Left lobe of liver (tissue), 2 donors: ENCODE results near the gene SLC34A3. TPM values are rescaled to one million over a fixed set of nuclear protein-coding genes. Genes with fewer than 3 reads are reported as not detected.

ENCODE experiments used
- ATAC-seq: fragments of 200-7000 bp; cut with Tn5 transposase; one replicate; pipeline ENCODE4 v1.9.1; 2020; ENCODE audit warnings: mild to moderate bottlenecking, moderate library complexity
- DNase-seq: peaks from one replicate; pipeline ENCODE4 v3.0.0-alpha.2; 2020; ENCODE audit warnings: low spot score
- total RNA-seq: library from RNA; stranded (reverse); gene quantifications from one replicate; pipeline ENCODE4 v1.2.1, GENCODE V29; 2021
- donor health status: DM: no; HTN: no; CAD: no; lungs with moderate emphysema.
- donor health status: DM: no; HTN: yes; CAD: no.

The SLC34A3 gene
- total RNA-seq, 1 donor from 2014 or later, result not detected

DNA sequence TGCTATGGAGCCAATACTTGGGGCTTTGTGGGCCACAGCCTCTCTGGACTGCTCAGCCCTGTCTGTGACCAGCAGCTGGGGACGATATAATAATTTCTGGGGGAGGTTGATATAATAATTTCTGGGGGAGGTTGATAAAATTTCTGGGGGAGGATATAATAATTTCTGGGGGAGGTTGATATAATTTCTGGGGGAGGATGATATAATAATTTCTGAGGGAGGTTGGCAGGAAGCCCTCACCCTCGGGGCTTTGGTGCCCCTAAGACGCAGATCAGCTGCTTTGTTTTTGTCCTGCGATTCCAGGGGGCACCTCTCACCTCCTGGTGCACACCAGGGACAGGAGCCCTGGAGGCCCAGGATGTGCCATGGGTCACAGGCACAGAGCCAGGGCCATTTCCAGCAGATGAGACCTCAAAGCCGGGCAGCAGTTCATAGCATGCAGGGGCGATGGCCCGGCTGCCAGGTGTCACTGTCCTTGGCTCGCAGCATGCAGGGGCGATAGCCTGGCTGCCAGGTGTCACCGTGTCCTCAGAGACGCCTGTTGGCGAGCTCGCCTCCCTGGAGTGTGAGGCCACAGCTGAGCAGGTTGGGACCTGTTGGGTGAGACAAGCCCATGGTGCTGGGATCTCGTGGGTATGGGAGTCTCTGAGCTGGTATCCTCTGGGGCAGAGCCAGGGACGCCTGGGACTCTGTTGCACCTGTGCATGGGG is 43.1 kb downstream of the SLC34A3 start:
- DNase-seq (no peak), ATAC-seq (peak; percentile 5)

DNA sequence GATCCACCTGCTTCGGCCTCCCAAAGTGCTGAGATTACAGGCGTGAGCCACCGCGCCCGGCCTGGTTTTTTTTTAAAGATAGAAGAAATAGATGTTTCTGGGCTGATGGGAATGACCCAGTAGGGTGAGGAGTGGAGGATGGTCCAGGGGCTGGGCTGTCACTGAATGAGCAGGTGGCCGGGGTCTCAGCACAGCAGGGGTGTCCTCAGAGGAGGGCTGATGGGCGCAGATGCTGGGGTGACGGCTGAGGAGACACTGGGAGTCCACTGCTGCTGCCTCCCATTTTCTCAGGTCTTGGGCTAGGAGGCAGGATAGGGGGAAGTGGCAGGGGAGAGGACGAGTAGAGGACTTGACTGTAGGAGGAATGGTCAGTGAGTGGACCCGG is 44.5 kb downstream of the SLC34A3 start:
- ATAC-seq (no peak), DNase-seq (no peak)

DNA sequence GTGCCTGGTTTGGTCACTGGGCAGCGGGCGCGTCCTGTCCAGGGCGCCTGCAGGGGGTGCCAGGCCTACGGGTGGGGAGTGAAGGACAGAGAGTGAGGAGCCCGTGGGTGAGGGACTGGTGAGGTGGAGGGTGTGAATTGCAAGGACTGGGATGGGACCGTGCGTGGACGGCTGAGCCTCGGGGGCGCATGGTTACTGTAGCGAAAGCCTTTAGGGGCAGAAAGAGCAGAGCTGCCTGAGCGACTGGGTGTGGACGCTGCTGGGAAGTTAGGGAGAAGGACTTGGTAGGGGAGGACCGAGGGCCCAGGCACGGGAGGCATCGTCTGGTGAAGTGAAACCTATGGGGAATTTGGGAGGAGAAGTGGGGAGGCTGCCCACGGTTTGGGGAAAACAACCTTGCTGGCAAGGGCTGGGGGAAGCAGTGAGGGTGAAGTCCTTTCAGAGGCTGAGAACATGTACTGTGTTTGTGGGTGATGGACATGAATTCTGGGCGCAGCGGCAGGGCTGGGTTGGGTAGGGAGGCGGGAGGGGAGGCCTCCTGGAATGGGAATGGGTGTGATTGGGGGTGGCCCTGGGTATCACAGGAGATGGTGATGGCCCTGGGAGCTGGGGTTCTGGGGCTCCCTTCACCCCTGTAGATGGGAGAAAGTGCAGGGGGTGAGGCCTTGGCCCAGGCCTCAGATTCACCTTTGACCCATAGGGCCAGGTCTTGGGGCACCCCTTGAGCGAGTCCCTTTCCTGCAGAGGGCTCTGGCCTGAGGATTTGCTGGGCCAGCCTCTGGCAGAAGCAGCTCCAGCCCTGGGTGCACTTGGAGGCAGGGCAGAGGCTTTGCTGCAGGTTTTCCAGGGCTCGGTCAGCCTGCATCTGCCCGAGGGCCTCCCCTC is 45.1 kb downstream of the SLC34A3 start:
- ATAC-seq (no peak), DNase-seq (no peak)

DNA sequence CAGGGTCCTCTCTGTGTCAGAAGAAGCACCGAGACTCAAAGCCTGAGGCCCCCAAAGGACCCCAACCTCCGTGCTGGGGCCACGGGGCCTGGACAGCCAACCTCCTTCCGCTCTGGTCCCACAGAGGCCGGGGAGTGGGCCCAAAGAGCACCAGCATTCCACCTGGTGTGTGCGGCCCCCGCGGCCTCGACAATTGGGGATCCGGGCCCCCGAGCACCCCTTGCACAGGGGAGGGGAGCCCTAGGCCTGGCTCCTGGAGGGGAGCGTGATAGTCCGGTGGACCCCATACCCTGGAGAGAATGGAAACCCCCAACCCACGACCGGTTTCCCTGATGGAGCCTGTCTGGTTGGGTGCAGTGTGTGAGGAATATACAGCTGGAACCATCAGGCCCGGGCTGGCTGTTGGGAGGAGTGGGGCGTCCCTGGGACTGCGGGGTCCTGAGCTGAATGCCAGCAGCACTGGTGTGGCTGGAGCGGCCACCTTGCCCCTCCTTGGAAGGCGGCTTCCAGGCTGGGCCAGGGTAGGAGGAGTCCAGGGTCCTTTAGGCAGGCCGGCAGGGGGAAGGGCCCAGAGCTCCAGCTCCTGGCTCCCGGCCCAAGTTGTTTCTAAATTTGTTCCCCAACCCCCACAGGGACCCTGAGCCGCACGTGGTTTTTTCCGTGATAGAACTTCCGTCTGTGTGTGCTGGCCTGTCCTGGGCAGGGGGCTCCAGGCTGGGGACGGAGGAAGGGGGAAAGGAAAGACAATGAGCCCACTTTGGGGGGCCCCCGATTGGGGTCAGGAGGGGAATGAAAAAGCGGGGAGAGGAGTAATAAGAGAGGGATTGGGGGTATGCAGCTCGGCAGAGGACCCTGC is 46.0 kb downstream of the SLC34A3 start:
- DNase-seq (peak; percentile 65), ATAC-seq (peak; percentile 44)

DNA sequence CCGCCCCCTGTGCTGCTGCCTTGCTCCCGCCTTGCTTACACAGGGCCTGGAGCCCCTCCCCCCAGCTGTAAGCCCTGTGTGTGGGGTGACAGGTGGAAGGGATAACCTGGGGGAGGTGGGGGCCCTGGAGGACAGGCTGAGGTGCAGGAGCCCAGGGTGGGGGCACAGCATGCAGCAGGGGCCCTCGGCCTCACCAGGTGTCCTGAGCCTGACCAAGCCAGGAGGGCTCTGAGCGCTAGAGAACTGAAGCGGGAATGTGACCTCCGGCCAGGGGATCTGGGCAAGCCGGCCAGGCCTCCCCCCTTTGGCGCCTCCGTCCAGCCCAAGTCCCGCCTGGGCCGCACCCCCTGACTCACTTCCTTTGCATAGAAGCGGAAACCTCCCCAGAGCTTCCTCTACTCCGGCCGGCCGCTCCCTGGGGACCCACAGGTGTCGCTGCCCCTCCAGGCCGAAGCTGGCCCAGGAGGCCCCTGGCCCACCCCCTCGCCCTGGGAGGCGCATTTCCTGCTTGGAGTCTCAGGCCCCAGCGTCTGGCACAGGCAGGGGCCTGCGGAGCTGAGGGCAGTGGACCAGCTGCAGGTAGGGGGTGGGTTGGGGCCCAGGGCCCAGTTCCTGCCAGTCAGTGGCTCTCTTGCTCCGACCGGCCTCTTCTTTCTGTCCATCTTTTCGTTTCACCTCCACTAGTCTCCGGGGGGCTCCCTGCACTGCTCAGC is 46.8 kb downstream of the SLC34A3 start, which contains the start of gene TOR4A:
Gene TOR4A, plus strand, starts transcription at position 398 of the 713 bp plus-strand sequence. CDS start 964 bp downstream, outside the sequence.
- ATAC-seq (peak; percentile 66), DNase-seq (peak; percentile 73)

DNA sequence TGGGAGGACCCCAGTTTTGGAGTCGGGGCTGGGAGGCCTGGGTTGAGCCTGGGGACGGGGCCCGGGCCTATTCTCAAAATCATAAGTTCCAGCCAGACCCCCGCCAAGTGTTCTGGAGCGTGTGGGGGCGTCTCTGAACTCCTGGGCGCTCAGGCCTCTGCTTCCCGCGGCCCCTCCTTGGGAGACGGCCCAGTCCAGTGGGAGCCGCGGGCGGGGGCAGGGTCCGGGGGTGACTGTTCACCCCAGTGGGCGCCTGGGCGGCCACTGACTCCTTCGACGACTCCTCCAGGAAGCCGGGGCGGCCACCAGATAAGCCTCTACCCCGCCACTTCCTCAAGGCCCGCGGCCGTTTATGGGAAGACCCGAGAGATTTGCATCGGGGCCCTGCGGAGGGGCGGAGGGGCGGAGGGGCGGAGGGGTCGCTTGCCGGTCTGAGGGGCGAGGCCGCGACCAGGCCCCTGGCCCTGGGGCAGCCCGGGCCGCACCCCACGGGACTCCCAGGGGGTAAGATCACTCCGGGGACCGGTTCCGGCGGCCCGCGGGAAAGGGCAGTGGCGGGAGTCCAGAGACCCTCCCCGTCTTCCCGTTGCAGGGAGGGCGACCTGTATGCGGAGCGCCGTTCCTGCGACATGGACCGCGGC is 47.5 kb downstream of the SLC34A3 start:
- ATAC-seq (peak; percentile 16), DNase-seq (peak; percentile 50)

DNA sequence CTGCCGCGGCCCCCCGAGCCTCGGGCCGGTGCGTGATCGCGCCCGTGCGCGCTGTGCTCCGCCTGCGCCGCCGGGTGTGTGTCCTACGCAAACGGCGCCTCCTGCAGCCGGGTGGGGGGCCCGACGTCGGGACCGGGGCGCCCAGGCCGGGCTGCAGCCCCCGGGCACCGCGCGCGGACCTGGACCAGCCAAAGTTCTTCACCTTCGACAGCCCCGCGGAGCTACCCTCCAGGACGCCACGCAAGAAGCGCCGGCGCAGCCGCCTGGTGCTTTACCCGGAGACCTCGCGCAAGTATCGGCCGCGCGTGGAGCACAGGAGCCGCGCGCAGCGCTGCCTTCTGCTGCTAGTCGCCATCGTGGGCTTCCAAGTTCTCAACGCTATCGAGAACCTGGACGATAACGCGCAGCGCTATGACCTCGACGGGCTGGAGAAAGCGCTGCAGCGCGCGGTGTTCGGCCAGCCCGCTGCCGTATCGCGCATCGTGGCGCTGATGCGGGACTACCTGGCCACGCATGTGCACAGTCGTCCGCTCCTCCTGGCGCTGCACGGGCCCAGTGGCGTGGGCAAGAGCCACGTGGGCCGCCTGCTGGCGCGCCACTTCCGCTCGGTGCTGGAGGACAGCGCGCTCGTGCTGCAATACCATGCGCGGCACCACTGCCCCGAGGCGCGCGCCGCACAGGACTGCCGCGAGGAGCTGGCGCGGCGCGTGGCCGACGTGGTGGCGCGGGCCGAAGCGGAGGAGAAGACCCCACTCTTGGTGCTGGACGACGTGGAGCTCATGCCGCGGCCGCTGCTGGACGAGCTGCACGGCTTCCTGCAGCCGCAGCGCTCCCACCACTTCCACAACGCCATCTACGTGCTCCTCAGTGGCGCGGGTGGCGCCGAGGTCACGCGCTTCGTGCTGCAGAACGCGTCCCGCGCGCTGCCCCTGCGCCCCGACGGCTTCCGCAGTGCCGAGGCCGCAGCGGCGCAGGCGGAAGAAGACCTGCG is 48.3 kb downstream of the SLC34A3 start:
- ATAC-seq, result no peak
- DNase-seq, result peak; percentile 47

DNA sequence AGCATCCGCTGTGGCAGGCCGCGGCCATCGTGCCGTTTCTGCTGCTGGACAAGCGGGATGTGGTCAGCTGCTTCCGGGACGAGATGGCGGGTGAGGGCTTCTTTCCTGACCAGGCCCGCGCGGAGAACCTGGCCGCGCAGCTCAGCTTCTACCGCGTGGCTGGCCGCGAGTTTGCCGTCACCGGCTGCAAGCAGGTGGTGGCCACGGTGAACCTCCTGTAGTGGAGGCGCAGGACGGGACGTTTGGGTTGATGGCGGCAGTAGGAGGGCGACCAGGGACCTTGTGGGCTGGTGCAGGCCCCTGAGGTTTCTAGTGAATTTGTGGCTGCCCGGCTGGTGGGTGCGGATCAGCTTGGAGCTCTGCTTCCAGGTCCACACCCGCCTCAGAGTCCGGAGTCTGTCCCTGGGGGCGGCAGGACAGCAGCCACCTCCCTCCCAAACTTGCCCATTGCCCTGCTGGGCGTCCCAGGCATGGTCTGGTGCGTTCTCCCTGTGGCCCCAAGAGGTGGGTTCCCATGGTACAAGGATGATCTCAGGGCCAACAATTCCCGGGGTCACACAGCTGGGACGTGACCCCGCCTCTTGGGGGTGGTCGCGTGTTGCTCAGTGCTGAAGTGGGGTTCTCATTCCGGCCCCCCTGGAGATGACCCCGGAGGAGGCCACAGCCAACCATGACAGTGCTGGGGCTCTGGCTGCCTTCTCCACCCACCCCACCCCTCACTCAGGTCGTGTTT is 49.2 kb downstream of the SLC34A3 start:
- DNase-seq (no peak), ATAC-seq (no peak)

DNA sequence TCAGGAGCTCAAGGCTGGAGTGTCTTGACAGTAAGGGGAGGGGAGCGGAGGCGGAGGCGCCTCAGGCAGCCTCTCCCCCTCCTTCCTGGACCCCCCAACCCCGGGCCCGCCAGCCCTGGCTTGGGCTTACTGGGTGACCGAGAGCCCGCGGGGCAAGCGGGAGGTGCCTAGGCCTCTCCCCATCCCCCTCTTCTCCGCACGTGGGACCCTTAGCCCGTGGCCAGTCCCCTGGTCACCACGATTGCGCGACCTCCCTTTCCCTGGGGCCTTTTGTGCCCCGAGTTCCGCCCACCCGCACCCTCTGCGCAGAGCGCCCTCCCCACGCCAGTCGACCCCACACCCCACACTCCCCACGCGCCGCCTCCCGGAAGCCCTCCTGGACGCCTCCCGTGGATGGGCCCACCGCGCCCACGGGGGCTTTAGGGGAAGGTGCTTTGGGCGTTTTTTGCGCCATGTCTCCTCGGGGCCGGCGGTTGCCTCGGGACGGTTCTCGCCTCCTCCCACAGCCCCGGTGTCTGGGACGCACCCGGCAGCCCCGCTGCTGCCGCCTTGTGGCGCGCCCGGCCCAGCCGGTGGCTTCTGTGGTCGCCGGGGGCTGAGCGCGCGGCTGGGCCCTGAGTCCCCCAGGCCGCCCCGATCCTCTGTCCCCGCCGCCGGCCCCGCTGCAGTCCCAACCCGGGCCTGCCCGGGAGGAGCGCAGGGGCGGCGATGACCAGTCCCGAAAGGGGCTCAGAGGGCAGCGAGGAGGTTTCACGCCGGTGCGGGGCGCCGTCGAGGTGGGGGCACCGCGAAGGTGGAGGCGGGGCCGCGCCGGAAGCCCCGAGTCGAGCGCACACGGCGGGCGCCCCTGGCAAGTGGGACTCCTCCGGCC is 50.0 kb downstream of the SLC34A3 start:
- ATAC-seq (no peak), DNase-seq (no peak)

DNA sequence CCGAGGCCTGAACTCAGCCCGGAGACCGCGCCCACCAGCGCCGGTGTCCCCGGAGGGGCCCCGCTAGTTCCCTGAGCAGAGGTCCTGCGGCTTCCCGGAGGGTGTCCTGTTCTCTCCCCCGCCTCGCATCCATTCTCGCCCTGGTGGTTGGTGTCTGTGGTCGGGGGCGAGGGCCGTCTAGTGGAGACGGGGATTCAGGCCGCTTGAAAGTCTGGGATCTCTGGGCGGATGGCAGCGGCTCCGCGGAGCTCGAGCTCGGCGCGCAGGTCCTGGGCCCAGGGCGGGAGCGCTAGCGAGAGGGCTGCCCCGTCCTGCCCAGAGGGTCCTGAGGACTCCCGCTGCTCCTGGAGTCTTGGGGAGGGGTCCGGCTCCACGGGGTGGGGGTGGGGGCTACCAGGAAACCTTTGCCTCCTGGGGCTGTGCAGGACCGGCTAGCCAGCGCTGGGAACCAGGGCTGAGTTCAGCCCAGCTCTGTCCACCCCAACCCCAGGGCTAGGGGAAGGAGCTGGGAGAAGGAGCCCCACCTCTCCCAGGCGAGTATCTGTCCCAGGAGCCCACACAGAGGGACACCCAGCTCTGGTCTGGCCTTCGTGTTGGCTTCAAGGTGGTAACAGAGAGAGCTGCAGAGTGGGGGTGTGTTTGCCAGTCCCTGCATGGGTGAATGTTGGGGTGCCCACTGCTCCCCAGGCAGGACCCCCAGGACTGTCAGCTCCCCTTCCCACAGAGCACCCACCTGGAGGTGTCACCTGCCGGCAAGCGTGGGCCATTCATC is 50.8 kb downstream of the SLC34A3 start:
- no peak for ATAC-seq

More for the DNA sequence above, 50.8 kb downstream of the SLC34A3 start:
- no peak for DNase-seq

Other genes with a start within 250 kb of the SLC34A3 start
- gene LCNL1, start 247.9 kb upstream of the SLC34A3 start, total RNA-seq, result not detected
- 27.3 TPM for gene PAXX, start 238.5 kb upstream of the SLC34A3 start, total RNA-seq
- gene CLIC3, start 234.3 kb upstream of the SLC34A3 start, total RNA-seq, result not detected
- gene ABCA2, start 202.7 kb upstream of the SLC34A3 start, total RNA-seq, result 61.2 TPM
- 0.08 TPM for gene FUT7, start 198.8 kb upstream of the SLC34A3 start, total RNA-seq
- gene NPDC1, start 184.7 kb upstream of the SLC34A3 start, total RNA-seq, result 16.6 TPM
- 1.7 TPM for gene ENTPD2, start 176.8 kb upstream of the SLC34A3 start, total RNA-seq
- gene SAPCD2, start 160.3 kb upstream of the SLC34A3 start, total RNA-seq, result 0.15 TPM
- gene UAP1L1, start 153.4 kb upstream of the SLC34A3 start, total RNA-seq, result 1.8 TPM
- gene MAN1B1, start 143.9 kb upstream of the SLC34A3 start, total RNA-seq, result 27.4 TPM
- gene DPP7, start 116.2 kb upstream of the SLC34A3 start, total RNA-seq, result 87.0 TPM
- not detected for gene GRIN1, start 91.7 kb upstream of the SLC34A3 start, total RNA-seq
- gene LRRC26, start 60.9 kb upstream of the SLC34A3 start, total RNA-seq, result not detected
- not detected for gene TMEM210, start 58.8 kb upstream of the SLC34A3 start, total RNA-seq
- gene ANAPC2, start 42.3 kb upstream of the SLC34A3 start, total RNA-seq, result 35.5 TPM
- gene SSNA1, start 42.2 kb upstream of the SLC34A3 start, total RNA-seq, result 29.4 TPM
- 13.7 TPM for gene TPRN, start 30.2 kb upstream of the SLC34A3 start, total RNA-seq
- 24.5 TPM for gene TMEM203, start 25.3 kb upstream of the SLC34A3 start, total RNA-seq
- 10.1 TPM for gene NDOR1, start 25.2 kb upstream of the SLC34A3 start, total RNA-seq
- gene RNF208, start 8.7 kb upstream of the SLC34A3 start, total RNA-seq, result 7.3 TPM
- 0.81 TPM for gene CYSRT1, start 5.7 kb upstream of the SLC34A3 start, total RNA-seq
- gene RNF224, start 3.4 kb upstream of the SLC34A3 start, total RNA-seq, result not detected
- gene TUBB4B, start 10.4 kb downstream of the SLC34A3 start, total RNA-seq, result 123 TPM
- gene STPG3, start 20.4 kb downstream of the SLC34A3 start, total RNA-seq, result not detected
- 22.2 TPM for gene NELFB, start 24.4 kb downstream of the SLC34A3 start, total RNA-seq
- 3.6 TPM for gene TOR4A, start 46.8 kb downstream of the SLC34A3 start, total RNA-seq
- 1.3 TPM for gene NRARP, start 71.4 kb downstream of the SLC34A3 start, total RNA-seq
- gene EXD3, start 192.3 kb downstream of the SLC34A3 start, total RNA-seq, result 19.3 TPM
- 6.0 TPM for gene NOXA1, start 192.5 kb downstream of the SLC34A3 start, total RNA-seq
- gene ENTPD8, start 210.5 kb downstream of the SLC34A3 start, total RNA-seq, result 9.0 TPM
- gene NSMF, start 228.4 kb downstream of the SLC34A3 start, total RNA-seq, result 23.0 TPM